ENCODE results near the gene MAP1LC3B2.

The MAP1LC3B2 gene

GRCh38 chr12:116626153-116626552 is 67.0 kb downstream of the MAP1LC3B2 start:
- 95% methylated on average over 4 of the region's 5 CpGs for WGBS
- no peak overlapping the region for H2BK5ac ChIP-seq (ENCODE audit: low read depth, low read length, poor library complexity, severe bottlenecking)
- no peak for DNase-seq

More at GRCh38 chr12:116626153-116626552, 67.0 kb downstream of the MAP1LC3B2 start:
- H2AFZ ChIP-seq (ENCODE audit: low read depth, low read length): no peak overlapping the region
- H4K8ac ChIP-seq (ENCODE audit: low read length): no peak overlapping the region
- H3K36me3 ChIP-seq (ENCODE audit: control insufficient read depth in 1 of 2, insufficient read depth in 2 of 2, low read depth in 1 of 2, low read length in 2 of 2): no peaks in the 10 kb centered on the region
- H3K4me3 ChIP-seq (ENCODE audit: insufficient read depth in 1 of 2, low read depth in 1 of 2, low read length in 2 of 2): no peak overlapping the region
- H3K9me3 ChIP-seq (ENCODE audit: control insufficient read depth, low read length): peaks cover 5% of the 10 kb centered on the region
- H3K4me1 ChIP-seq (ENCODE audit: control insufficient read depth, insufficient read depth, low read depth, low read length): peaks cover 5% of the 10 kb centered on the region
- no peak overlapping the region for H3K14ac ChIP-seq (ENCODE audit: low read length in 2 of 2)
- H3K23ac ChIP-seq (ENCODE audit: low read length in 2 of 2): no peak overlapping the region
- no peak overlapping the region for H3K4ac ChIP-seq (ENCODE audit: low read depth in 1 of 2, low read length in 2 of 2)
- H2BK120ac ChIP-seq (ENCODE audit: low read depth, low read length): no peak overlapping the region
- H3K27me3 ChIP-seq (ENCODE audit: control insufficient read depth in 1 of 2, insufficient read depth in 1 of 2, low read length in 2 of 2): peaks cover 2 to 32% of the 10 kb centered on the region in 2 experiments
- no peak overlapping the region for H2BK12ac ChIP-seq (ENCODE audit: low read length in 2 of 2)
- no peak overlapping the region for H4K91ac ChIP-seq (ENCODE audit: low read length)
- H3K9ac ChIP-seq (ENCODE audit: low read length): no peak overlapping the region
- H2AK5ac ChIP-seq (ENCODE audit: low read length, severe bottlenecking): no peak overlapping the region
- no peak overlapping the region for H3K27ac ChIP-seq (ENCODE audit: low read length, poor library complexity, severe bottlenecking)
- no peak overlapping the region for H2BK15ac ChIP-seq (ENCODE audit: low read depth, poor library complexity, severe bottlenecking)
- H3K79me1 ChIP-seq (replicated peaks; ENCODE audit: low read length, poor library complexity, severe bottlenecking): no peaks in the 10 kb centered on the region
- H3K4me2 ChIP-seq (ENCODE audit: low read length, poor library complexity, severe bottlenecking): no peak overlapping the region
- H3K18ac ChIP-seq (ENCODE audit: low read depth in 1 of 2, low read length in 2 of 2): no peak overlapping the region
